Cardiac muscle cell (in vitro differentiated cells and primary cell): Measurements from ENCODE around the gene PHF14. TPM values are rescaled to one million over a fixed set of nuclear protein-coding genes. Genes with fewer than 3 reads are reported as not detected.

Experiments
- DNase-seq, 2 donors: peaks; one replicate each; pipeline versions ENCODE4 v3.0.0 to v3.0.0-alpha.2; 2010 to 2017; ENCODE audit warnings: low read depth in 1 of 2, low spot score in 1 of 2
- H3K27ac ChIP-seq: fragments of 200-600 bp; sonication (generic); 2 replicates; pipeline ENCODE4 v1.5.1; 2016
- H3K27me3 ChIP-seq: fragments of 200-600 bp; sonication (generic); 2 replicates; pipeline ENCODE4 v1.6.0; 2016; ENCODE audit warnings: control low read depth
- H3K36me3 ChIP-seq: fragments of 200-600 bp; sonication (generic); 2 replicates; pipeline ENCODE4 v1.5.1; 2016; ENCODE audit warnings: control low read depth
- H3K4me1 ChIP-seq: fragments of 200-600 bp; sonication (generic); 2 replicates; pipeline ENCODE4 v1.8.1; 2017; ENCODE audit warnings: low read depth, mild to moderate bottlenecking, mixed run types
- H3K4me3 ChIP-seq: fragments of 200-600 bp; sonication (generic); 2 replicates; pipeline ENCODE4 v1.5.1; 2016; ENCODE audit warnings: mild to moderate bottlenecking
- H3K9me3 ChIP-seq: fragments of 200-600 bp; sonication (generic); 2 replicates; pipeline ENCODE4 v1.5.1; 2017; ENCODE audit warnings: low read depth, mild to moderate bottlenecking, control low read depth
- polyA plus RNA-seq: library from polyadenylated mRNA; unstranded; fragments of >200 nt; fragmentation: Nextera tagmentation; extraction: Ambion mirVana; gene quantifications from 2 replicates; pipeline ENCODE4 v1.2.1, GENCODE V29; 2016
- total RNA-seq: library from RNA; depleted of rRNA; stranded (reverse); fragments of >200 nt; gene quantifications from 2 replicates; pipeline ENCODE4 v1.2.3, GENCODE V29; 2016
- TF ChIP-seq, protein P1 (sequence below): IDR thresholded peaks from 2 replicates; pipeline ENCODE4 v1.5.1; 2012; ENCODE audit warnings: low read depth, mild to moderate bottlenecking, low read length

Gene PHF14
- total and polyA plus RNA-seq, 2 experiments from 2014 or later: 28.6 to 31.2 TPM

DNA sequence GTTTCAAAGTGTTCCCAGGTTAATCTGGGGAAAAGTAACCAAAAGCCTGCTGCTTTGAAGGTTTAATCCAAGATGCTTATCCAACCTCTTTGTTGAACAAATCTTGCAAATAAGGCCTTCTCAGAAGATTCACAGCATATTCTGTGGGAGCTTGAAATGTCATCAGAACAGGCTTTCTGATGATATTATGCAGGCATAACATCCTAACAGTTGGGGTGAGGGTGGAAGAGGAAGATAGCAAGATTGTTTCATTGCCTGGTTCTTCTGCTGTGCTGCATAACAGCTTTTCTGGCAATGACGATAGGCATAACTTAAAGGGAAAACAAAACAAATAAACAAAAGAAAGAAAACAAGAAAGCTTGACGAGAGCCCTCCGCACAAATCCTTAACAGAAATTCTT is 217.4 kb downstream of the PHF14 start:
- H3K4me3 ChIP-seq: no peak overlapping the region
- H3K9me3 ChIP-seq: no peaks in the 10 kb centered on the region
- H3K27ac ChIP-seq: no peak overlapping the region
- TF ChIP-seq, protein P1, sequence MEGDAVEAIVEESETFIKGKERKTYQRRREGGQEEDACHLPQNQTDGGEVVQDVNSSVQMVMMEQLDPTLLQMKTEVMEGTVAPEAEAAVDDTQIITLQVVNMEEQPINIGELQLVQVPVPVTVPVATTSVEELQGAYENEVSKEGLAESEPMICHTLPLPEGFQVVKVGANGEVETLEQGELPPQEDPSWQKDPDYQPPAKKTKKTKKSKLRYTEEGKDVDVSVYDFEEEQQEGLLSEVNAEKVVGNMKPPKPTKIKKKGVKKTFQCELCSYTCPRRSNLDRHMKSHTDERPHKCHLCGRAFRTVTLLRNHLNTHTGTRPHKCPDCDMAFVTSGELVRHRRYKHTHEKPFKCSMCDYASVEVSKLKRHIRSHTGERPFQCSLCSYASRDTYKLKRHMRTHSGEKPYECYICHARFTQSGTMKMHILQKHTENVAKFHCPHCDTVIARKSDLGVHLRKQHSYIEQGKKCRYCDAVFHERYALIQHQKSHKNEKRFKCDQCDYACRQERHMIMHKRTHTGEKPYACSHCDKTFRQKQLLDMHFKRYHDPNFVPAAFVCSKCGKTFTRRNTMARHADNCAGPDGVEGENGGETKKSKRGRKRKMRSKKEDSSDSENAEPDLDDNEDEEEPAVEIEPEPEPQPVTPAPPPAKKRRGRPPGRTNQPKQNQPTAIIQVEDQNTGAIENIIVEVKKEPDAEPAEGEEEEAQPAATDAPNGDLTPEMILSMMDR: no peak
- H3K27me3 ChIP-seq: no peaks in the 10 kb centered on the region
- H3K36me3 ChIP-seq: no peaks in the 10 kb centered on the region
- peaks cover 8% of the 10 kb centered on the region for H3K4me1 ChIP-seq
- DNase-seq: no peak

DNA sequence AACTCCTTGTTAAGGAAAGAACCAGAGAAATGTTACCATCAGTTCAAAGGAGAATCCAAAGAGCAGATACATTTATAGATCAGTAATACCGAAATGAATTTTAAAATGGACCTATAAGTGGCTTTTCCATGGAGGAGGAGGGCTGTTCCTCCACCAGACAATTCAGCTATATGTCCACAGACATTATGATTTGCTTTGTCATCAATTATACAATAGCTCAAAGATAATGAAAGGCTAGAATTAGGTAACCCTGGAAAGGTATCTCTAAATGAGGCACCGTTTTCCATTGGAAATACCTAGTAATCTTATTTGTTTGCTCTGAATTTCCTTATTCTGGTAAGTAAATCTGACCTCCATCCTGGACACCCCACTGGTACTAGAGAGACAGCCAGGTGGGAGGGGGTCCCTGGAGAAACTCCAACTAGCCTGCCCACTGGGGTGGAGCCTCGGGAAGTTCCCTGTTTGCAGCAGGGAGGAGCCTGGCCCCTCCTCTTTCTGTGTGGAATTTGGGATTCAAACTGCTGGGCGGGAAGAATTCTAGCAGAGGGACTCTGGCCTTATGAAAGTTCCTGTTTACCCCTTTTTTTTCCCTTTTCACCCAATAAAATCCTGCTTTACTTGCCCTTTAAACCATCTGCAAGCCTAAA is 218.0 kb downstream of the PHF14 start:
- DNase-seq: no peak
- no peaks in the 10 kb centered on the region for H3K36me3 ChIP-seq
- no peaks in the 10 kb centered on the region for H3K9me3 ChIP-seq
- peaks cover 8% of the 10 kb centered on the region for H3K4me1 ChIP-seq
- TF ChIP-seq, protein P1: no peak
- no peak overlapping the region for H3K27ac ChIP-seq
- no peaks in the 10 kb centered on the region for H3K27me3 ChIP-seq
- no peak overlapping the region for H3K4me3 ChIP-seq

DNA sequence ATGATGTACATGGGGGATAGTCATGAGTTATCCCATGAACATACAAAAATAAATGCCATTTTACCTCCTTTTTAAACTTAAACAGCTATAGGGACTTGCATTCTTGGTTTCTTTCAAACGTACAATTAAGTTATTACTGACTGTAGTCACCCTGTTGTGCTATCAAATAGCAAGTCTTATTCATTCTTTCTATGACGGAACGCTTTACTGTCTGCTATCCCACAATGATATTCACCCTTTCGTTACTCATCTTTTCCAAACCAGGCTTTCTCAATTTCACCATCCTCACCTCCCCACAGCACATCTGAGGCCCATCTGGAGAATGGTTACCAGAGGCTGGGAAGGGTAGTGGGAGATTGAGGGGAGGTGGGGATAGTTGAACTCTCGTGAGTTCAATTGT is 218.8 kb downstream of the PHF14 start:
- Histone ChIP-seq H3K27me3 (no peaks in the 10 kb centered on the region), H3K36me3 (no peaks in the 10 kb centered on the region), H3K4me3 (no peak overlapping the region), H3K9me3 (no peaks in the 10 kb centered on the region), H3K4me1 (peaks cover 8% of the 10 kb centered on the region), H3K27ac (no peak overlapping the region)
- DNase-seq: peak in 1 of 2 donors; percentile 67
- TF ChIP-seq, protein P1: no peak

DNA sequence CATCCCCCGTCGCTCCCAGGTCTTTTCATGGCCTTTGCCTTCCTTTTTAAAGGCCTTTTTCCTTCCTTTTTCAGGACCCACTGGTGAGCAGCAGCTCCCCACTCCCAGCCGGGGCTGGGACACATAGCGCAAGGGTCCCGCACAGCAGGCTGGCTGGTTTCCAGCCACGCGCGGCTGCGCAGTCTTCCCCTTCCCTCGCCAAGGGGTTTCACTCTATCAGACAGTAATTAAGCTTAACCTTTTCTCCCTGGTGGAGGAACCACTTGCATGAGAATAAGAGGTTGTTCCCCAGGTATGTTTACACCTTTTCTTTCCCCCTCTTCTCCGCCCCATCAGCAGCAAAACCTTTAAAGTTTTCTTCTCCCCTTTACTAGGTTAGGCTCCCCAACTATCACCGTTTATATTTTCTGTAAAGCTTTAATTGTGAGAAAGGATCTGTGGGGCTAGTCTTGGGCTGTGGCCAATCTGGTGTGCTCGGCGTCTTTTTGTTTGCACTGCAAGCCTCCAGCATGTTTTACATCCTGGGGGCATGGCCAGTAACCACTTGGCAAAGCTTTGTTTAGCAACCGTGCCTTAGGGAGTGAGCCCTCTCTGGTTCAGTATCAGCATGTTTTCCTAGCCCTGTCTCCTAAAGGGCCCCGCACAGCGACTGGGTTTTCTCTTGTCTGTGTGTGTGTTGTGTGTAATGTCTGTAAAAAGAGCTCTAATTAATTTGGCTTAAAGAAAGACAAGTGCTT is 219.6 kb downstream of the PHF14 start:
- peaks cover 8% of the 10 kb centered on the region for H3K4me1 ChIP-seq
- peak; percentile 54 to 75 for DNase-seq
- TF ChIP-seq, protein P1: no peak
- no peak overlapping the region for H3K27ac ChIP-seq
- H3K36me3 ChIP-seq: no peaks in the 10 kb centered on the region
- peak overlapping the region; percentile 5 for H3K4me3 ChIP-seq
- H3K9me3 ChIP-seq: no peaks in the 10 kb centered on the region
- no peaks in the 10 kb centered on the region for H3K27me3 ChIP-seq

DNA sequence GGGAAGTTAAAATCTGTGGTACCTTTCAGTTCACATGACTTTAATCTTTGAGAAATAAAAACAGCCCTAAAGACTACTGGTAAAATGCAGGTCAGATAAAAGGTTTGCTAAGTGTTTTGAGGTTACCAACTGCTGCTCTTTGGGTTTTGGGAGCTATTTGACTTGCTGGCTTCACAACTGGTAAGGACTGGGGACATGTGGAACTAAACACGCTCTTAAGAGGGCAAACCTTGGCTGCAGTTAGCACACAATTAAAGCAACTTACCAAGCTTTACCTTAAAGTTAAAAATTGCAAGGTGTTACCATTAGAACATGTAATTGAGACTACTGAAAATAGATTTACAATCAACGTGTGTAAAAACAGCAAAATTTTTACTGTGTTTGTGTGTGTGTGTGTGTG is 220.2 kb downstream of the PHF14 start:
- no peaks in the 10 kb centered on the region for H3K36me3 ChIP-seq
- TF ChIP-seq, protein P1: no peak
- no peaks in the 10 kb centered on the region for H3K27me3 ChIP-seq
- no peak overlapping the region for H3K4me3 ChIP-seq
- H3K4me1 ChIP-seq: peaks cover 8% of the 10 kb centered on the region
- H3K9me3 ChIP-seq: no peaks in the 10 kb centered on the region
- no peak overlapping the region for H3K27ac ChIP-seq
- DNase-seq: peak in 1 of 2 donors; percentile 9
